OCI-LY3 (cell line): ENCODE results near the gene BCL2L13.
A peak's percentile ranks its signal among the peaks of the same experiment; 100 is the strongest.
"Not testable (repeated sequence)": the region's sequence is repeated elsewhere in the genome, so short reads cannot be mapped to it uniquely, and the experiment has no call there.

ENCODE experiments used
- H2AFZ ChIP-seq: fragments of 200-600, 300-600 bp; shearing (Covaris generic); 2 replicates; pipeline ENCODE4 v1.6.0; 2014; ENCODE audit warnings: antibody characterized with exemption, low read depth, low read length
- H3K27ac ChIP-seq: fragments of 200-600, 300-600 bp; sonication (generic); 2 replicates; pipeline ENCODE4 v1.5.1; 2014; ENCODE audit warnings: mild to moderate bottlenecking, low read length, moderate library complexity, mixed read lengths
- H3K27me3 ChIP-seq: fragments of 200-600, 300-600 bp; sonication (generic); 2 replicates; pipeline ENCODE4 v1.6.1; 2014; ENCODE audit warnings: low read depth, low read length, mixed read lengths
- H3K36me3 ChIP-seq: fragments of 200-600, 300-600 bp; sonication (generic); replicated peaks from 2 replicates; pipeline ENCODE3; 2014; ENCODE audit warnings: low read depth, low read length, mixed read lengths
- H3K4me1 ChIP-seq: fragments of 300-600, 200-600 bp; sonication (generic); 2 replicates; pipeline ENCODE4 v1.6.1; 2014; ENCODE audit warnings: low read length, mixed read lengths
- H3K4me2 ChIP-seq: fragments of 200-600, 300-600 bp; sonication (generic); 2 replicates; pipeline ENCODE4 v1.6.1; 2014; ENCODE audit warnings: low read length, mixed read lengths
- H3K4me3 ChIP-seq: fragments of 300-600, 200-600 bp; sonication (generic); 2 replicates; pipeline ENCODE4 v1.5.1; 2014; ENCODE audit warnings: antibody characterized with exemption, mild to moderate bottlenecking, low read length, moderate library complexity
- H3K79me2 ChIP-seq: fragments of 300-600, 200-600 bp; shearing (Covaris generic); 2 replicates; pipeline ENCODE4 v1.6.1; 2014; ENCODE audit warnings: mild to moderate bottlenecking, low read length, mixed read lengths
- H3K9ac ChIP-seq: fragments of 300-600, 200-600 bp; shearing (Covaris generic); 2 replicates; pipeline ENCODE4 v1.6.0; 2014; ENCODE audit warnings: mild to moderate bottlenecking, low read length, moderate library complexity
- H3K9me3 ChIP-seq: fragments of 200-600, 300-600 bp; shearing (Covaris generic); 2 replicates; pipeline ENCODE4 v1.6.1; 2014; ENCODE audit warnings: low read length, mixed read lengths; ENCODE audit not compliant: insufficient read depth
- H4K20me1 ChIP-seq: fragments of 200-600, 300-600 bp; sonication (generic); 2 replicates; pipeline ENCODE4 v1.6.1; 2016; ENCODE audit warnings: low read length, mixed read lengths; ENCODE audit not compliant: insufficient read depth
- EZH2phosphoT487 ChIP-seq: fragments of 200-600 bp; shearing (Covaris generic); IDR thresholded peaks from 2 replicates; pipeline ENCODE4 v1.6.1; 2018; ENCODE audit warnings: antibody characterized with exemption, mixed run types, low read depth
- TF ChIP-seq, protein P1 (sequence below): fragments of 200-600, 300-600 bp; sonication (generic); IDR thresholded peaks from 2 replicates; pipeline ENCODE4 v1.5.1; 2014; ENCODE audit warnings: antibody characterized with exemption, low read length, low read depth

The BCL2L13 gene

GRCh38 chr22:17764036-17764435 is 125.5 kb downstream of the BCL2L13 start:
- no peak overlapping the region for H3K27ac ChIP-seq
- H3K36me3 ChIP-seq = peaks cover 23% of the 10 kb centered on the region
- no peaks in the 10 kb centered on the region for H3K27me3 ChIP-seq
- H3K79me2 ChIP-seq = peaks cover 100% of the 10 kb centered on the region
- H2AFZ ChIP-seq = no peak overlapping the region
- no peak overlapping the region for H3K4me2 ChIP-seq
- TF ChIP-seq, protein P1, sequence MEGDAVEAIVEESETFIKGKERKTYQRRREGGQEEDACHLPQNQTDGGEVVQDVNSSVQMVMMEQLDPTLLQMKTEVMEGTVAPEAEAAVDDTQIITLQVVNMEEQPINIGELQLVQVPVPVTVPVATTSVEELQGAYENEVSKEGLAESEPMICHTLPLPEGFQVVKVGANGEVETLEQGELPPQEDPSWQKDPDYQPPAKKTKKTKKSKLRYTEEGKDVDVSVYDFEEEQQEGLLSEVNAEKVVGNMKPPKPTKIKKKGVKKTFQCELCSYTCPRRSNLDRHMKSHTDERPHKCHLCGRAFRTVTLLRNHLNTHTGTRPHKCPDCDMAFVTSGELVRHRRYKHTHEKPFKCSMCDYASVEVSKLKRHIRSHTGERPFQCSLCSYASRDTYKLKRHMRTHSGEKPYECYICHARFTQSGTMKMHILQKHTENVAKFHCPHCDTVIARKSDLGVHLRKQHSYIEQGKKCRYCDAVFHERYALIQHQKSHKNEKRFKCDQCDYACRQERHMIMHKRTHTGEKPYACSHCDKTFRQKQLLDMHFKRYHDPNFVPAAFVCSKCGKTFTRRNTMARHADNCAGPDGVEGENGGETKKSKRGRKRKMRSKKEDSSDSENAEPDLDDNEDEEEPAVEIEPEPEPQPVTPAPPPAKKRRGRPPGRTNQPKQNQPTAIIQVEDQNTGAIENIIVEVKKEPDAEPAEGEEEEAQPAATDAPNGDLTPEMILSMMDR = no peak
- no peak for TF ChIP-seq EZH2phosphoT487
- H3K9me3 ChIP-seq = no peaks in the 10 kb centered on the region
- H4K20me1 ChIP-seq = peaks cover 88% of the 10 kb centered on the region
- peaks cover 23% of the 10 kb centered on the region for H3K4me1 ChIP-seq
- H3K9ac ChIP-seq = no peak overlapping the region
- no peak overlapping the region for H3K4me3 ChIP-seq

DNA sequence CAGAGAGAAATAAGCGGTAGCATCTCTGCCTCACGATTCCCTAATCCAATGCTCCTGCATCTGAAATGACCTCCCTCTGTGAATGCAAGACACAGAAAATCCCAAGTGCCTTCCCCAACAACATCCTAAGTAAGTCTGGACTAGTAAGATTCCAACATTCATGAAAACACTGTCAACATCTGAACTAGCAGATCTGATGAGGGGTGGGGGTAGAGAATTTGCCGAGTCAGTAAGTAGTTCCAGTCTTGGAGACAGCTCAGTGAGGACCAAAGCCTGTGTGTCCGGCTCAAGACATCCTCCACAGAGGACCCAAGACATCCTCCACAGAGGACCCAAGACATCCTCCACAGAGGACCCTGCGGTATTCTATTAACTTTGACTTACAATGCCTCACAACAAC is 126.3 kb downstream of the BCL2L13 start:
- not testable (repeated sequence) for H3K27me3 ChIP-seq, H2AFZ ChIP-seq, H3K4me2 ChIP-seq, H3K9ac ChIP-seq, H3K9me3 ChIP-seq, H3K27ac ChIP-seq, H3K4me3 ChIP-seq
- peaks cover 90% of the 10 kb centered on the region for H4K20me1 ChIP-seq
- peaks cover 100% of the 10 kb centered on the region for H3K79me2 ChIP-seq
- peaks cover 31% of the 10 kb centered on the region for H3K4me1 ChIP-seq
- peaks cover 31% of the 10 kb centered on the region for H3K36me3 ChIP-seq

DNA sequence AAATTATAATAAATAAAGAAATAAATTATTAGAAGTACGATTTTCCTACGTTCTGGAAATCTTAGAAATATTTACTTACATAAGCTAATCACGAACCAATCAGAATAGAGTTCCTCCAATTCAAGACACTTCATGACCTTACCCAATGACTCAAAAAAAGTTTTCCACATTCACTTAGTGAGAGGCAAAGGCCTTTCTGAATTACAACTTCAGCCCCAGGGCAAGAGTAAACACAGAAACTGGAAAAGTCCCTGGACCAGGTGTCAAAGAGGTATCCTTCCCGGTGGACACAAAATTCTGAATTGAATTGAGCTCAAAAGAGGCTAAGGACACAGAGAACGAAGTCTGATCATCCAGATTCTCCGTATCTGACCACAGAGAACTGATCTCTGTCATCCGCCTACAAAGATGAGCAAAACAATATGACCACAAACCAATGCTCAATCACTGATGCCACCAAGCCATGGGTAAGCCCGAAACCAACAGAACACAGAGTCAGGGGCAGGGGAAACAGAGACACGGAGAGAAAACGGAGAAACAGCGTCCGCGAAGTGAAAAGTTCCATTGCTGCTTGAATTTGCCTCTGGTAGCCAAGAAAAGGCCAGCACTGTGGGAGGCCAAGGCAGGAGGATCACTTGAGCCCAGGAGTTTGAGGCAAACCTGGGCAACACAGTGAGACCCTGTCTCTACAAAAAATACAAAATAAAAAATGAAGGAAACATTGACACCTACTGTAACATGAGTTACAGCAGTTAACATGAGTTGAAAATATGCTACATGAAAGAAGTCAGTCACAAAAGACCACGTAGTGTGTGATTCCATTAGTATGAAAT is 128.9 kb downstream of the BCL2L13 start:
- Histone ChIP-seq H3K4me1 (peaks cover 48% of the 10 kb centered on the region), H3K79me2 (peaks cover 100% of the 10 kb centered on the region)

DNA sequence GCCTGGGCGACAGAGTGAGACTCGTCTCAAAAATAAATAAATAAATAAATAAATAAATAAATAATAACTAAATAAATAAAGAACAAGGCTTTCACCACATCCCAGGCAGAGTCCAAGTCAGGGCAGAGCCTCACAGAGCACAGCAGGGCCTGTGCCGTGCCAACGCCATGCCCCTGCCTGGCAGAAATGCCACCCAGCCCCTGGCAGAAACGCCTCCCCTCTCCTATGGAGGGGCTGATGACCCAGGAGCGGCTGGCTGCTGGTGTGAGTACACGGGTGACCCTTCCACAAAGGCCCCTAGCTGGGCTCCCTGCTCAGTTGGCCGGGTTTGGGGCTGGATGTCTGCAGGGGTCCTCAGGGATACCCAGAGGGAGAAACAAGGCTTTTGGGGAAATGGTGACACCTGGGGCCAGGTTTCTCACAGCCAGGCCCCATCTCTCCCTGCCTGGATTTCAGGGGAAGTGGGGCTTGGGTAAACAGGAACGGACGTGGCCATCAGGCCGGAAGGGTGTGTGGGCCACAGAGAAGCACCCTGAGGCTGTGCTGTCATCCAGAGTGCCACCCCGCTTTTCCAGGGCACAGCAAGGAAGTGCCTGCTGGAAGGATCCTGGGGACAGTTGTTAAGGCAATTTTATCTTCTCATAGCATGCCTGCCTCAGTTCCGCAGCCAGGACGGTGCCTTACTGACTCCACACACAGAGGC is 130.6 kb downstream of the BCL2L13 start:
- H3K4me3 ChIP-seq = no peak overlapping the region
- H3K79me2 ChIP-seq = peaks cover 100% of the 10 kb centered on the region
- no peaks in the 10 kb centered on the region for H3K9me3 ChIP-seq
- H3K36me3 ChIP-seq = peaks cover 51% of the 10 kb centered on the region
- no peak overlapping the region for H3K9ac ChIP-seq
- TF ChIP-seq, protein P1 = no peak
- no peak for TF ChIP-seq EZH2phosphoT487
- H3K27ac ChIP-seq = no peak overlapping the region
- H3K4me1 ChIP-seq = peaks cover 50% of the 10 kb centered on the region
- H2AFZ ChIP-seq = no peak overlapping the region
- no peaks in the 10 kb centered on the region for H3K27me3 ChIP-seq
- H3K4me2 ChIP-seq = no peak overlapping the region
- H4K20me1 ChIP-seq = peaks cover 85% of the 10 kb centered on the region

More for the DNA sequence above, 128.9 kb downstream of the BCL2L13 start:
- Histone ChIP-seq H3K27ac (peak overlapping the region; percentile 29; the same call in 1 of the 2 replicates), H3K9ac (peak overlapping the region; percentile 19; the same call in 1 of the 2 replicates), H3K4me3 (peak overlapping the region; percentile 27; the same call in 1 of the 2 replicates), H3K27me3 (no peaks in the 10 kb centered on the region), H3K36me3 (peaks cover 46% of the 10 kb centered on the region), H2AFZ (no peak overlapping the region), H3K4me2 (peak overlapping the region; percentile 42), H3K9me3 (no peaks in the 10 kb centered on the region), H4K20me1 (peaks cover 93% of the 10 kb centered on the region)
- no peak for TF ChIP-seq EZH2phosphoT487
- TF ChIP-seq, protein P1 = no peak
